ENCODE data around the gene RBM47.

DNA sequence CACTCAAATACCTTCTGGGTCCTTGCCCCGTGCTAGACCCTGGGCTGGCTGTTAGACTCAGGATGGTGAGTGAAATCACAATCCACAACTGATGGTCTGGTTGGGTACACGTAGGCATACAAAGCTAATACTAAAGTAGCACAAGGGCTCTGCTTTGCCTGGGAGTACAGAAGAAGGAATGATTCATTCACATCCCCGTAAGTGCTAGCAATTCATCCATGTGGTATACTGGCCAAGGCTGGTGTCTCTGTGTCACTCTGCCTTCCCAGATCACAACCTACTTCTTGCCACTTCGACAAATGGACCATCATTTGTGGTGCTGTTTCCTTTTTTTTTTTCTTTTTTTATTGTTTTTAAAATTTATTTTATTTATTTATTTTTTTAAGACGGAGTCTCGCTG, 19.7 kb upstream of the RBM47 start:
- no peak for TF ChIP-seq POLR2AphosphoS5 (IDR thresholded peaks at IDR 0.05; ENCODE audit: insufficient read depth in 1 of 2, low read depth in 1 of 2)
- TF ChIP-seq, protein P1, sequence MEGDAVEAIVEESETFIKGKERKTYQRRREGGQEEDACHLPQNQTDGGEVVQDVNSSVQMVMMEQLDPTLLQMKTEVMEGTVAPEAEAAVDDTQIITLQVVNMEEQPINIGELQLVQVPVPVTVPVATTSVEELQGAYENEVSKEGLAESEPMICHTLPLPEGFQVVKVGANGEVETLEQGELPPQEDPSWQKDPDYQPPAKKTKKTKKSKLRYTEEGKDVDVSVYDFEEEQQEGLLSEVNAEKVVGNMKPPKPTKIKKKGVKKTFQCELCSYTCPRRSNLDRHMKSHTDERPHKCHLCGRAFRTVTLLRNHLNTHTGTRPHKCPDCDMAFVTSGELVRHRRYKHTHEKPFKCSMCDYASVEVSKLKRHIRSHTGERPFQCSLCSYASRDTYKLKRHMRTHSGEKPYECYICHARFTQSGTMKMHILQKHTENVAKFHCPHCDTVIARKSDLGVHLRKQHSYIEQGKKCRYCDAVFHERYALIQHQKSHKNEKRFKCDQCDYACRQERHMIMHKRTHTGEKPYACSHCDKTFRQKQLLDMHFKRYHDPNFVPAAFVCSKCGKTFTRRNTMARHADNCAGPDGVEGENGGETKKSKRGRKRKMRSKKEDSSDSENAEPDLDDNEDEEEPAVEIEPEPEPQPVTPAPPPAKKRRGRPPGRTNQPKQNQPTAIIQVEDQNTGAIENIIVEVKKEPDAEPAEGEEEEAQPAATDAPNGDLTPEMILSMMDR (IDR thresholded peaks at IDR 0.05) = no peak
- TF ChIP-seq POLR2A (IDR thresholded peaks at IDR 0.05) = no peak

Measured in vagina (tissue), 2 donors.